Sigmoid colon (tissue), 7 donors: ENCODE data around the gene HDAC7. TPM values are rescaled to one million over a fixed set of nuclear protein-coding genes. Genes with fewer than 3 reads are reported as not detected.

Experiments
- DNase-seq: peaks from one replicate; pipeline ENCODE4 v3.0.0-alpha.2; 2019
- H3K27ac ChIP-seq, 4 donors: fragments of 200-600 bp; sonication (generic); one replicate each; pipeline ENCODE4 v1.5.1; 2016 to 2019; ENCODE audit warnings: mild to moderate bottlenecking in 1 of 4
- H3K27me3 ChIP-seq, 3 donors: fragments of 200-600 bp; sonication (generic); one replicate each; pipeline ENCODE4 v1.5.1; 2019; ENCODE audit warnings: mild to moderate bottlenecking in 1 of 3
- H3K36me3 ChIP-seq, 4 donors: fragments of 200-600 bp; sonication (generic); one replicate each; pipeline ENCODE4 v1.5.1; 2016 to 2019
- H3K4me1 ChIP-seq, 4 donors: fragments of 200-600 bp; sonication (generic); one replicate each; pipeline ENCODE4 v1.5.1; 2017 to 2019
- H3K4me3 ChIP-seq, 4 donors: fragments of 200-600 bp; sonication (generic); one replicate each; pipeline ENCODE4 v1.5.1; 2017 to 2019; ENCODE audit warnings: mild to moderate bottlenecking in 2 of 4, moderate library complexity in 1 of 4
- H3K9me3 ChIP-seq, 4 donors: fragments of 200-600 bp in 3 of 4; sonication (generic) in 3 of 4; one replicate each; pipeline versions ENCODE4 v1.5.1 to v1.6.1; 2013 to 2019
- EP300 ChIP-seq, 4 donors: sonication (generic); formaldehyde crosslinking; IDR thresholded peaks; one replicate each; pipeline ENCODE4 v1.6.1; 2017; ENCODE audit warnings: antibody characterized with exemption in 4 of 4
- POLR2A ChIP-seq, 2 donors: fragments of 450-650 bp; IDR thresholded peaks; one replicate each; pipeline ENCODE4 v1.6.1; 2016; ENCODE audit warnings: antibody characterized with exemption in 2 of 2, mild to moderate bottlenecking in 2 of 2, moderate library complexity in 2 of 2
- POLR2AphosphoS5 ChIP-seq, 4 donors: sonication (generic); formaldehyde crosslinking; IDR thresholded peaks; one replicate each; pipeline ENCODE4 v1.6.1; 2017; ENCODE audit warnings: antibody characterized with exemption in 4 of 4
- WGBS, 2 donors: extraction: QIAGEN DNeasy Blood & Tissue Kit; methylation state at CpG; one replicate each; pipeline ENCODE4 v1.1.7; 2013; 5-methylcytosine and 5-hydroxymethylcytosine counted together
- intact Hi-C: fragments of 100-400 bp; cut with DNase I; formaldehyde crosslinking; loops from one replicate; pipeline ENCODE4 v1.15.1; 2023
- polyA plus RNA-seq, 3 donors: library from polyadenylated mRNA; stranded (reverse); fragments of 200-250 nt; gene quantifications; one replicate each; pipeline ENCODE4 v1.2.3, GENCODE V29; 2013
- total RNA-seq, 4 donors: library from RNA; depleted of rRNA; stranded (reverse); fragments of >200 nt; gene quantifications; one replicate each; pipeline ENCODE4 v1.1.0, GENCODE V29; 2016
- TF ChIP-seq, protein P1 (sequence below), 4 experiments: fragments of 450-650 bp in 3 of 4; fragments of 200-600 bp in 1 of 4; IDR thresholded peaks; one replicate each; pipeline ENCODE4 v1.5.1; 2016 to 2019; ENCODE audit warnings: antibody characterized with exemption in 4 of 4, mild to moderate bottlenecking in 3 of 4, moderate library complexity in 2 of 4
- donor health status: healthy with polysubstance abuse.
- donor health status: Bipolar disorder and iron deficiency.
- donor health status: healthy.

Gene HDAC7
- total and polyA plus RNA-seq, 7 donors, result 6.5 to 79.2 (median 45.3) TPM

DNA sequence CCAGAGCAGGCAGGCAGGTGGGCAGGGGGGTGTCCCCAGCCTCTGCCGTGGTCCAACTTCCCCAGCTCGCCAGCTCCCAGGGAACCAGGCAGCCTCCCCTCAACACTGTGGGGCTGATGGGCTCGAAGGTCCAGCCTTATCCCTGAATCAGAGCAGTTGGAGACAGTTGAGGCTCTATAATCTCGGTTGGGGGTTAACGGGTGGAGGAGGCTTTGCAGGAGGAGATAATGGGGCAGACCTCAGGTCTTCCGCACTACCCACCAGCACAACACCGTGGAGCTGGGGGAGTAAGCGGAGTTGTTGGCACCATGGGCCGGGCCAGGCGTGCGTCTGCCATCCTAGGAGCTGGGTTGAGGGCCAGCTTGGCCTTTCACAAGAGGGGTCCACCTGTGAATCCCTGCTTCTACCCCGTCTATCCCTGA, 13.9 kb upstream of the HDAC7 start:
- no peak for DNase-seq
- TF ChIP-seq POLR2AphosphoS5 (IDR thresholded peaks at IDR 0.05), result no peak
- intact Hi-C loops, result no loop called here
- Histone ChIP-seq H3K27me3 (no peaks in the 10 kb centered on the region), H3K27ac (no peak overlapping the region), H3K4me3 (no peak overlapping the region), H3K9me3 (no peaks in the 10 kb centered on the region), H3K4me1 (peaks cover 0 to 26% (median 20%) of the 10 kb centered on the region in 4 donors), H3K36me3 (no peaks in the 10 kb centered on the region)
- WGBS, 2 donors, result 92 to 93% methylated on average over 12 of the region's 12 CpGs

DNA sequence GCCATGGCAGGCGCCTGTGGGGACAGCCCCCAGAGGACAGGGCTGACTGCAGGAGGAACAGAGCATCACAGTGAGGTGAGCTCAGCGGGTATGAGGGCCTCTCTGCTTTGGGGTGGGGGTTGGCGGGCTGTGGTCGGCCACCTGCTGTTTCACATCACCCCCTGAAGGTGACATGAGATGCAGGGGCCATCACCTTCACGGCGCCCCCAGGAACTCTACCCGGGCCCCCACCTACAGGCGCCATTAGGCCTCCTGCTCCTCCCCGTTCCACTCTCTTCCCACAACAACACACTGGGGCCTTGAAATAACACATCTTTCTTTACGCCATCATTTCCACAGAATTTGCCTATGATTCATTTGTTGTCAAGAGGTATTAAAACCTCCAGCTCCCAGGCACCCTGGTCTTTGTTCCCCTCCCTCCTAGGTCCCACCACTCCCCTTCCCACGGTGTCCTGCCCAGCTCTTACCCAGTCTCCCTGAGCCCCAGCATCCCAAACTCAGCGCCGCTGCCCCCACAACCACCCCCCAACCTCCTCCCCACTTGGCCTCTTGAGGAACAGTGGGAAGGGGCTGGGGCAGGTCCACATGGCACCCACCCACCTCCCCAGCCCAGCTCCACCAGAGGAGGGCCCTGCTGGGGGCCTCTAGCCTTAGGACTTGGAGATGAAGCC, 12.7 kb upstream of the HDAC7 start:
- WGBS, 2 donors, result 68 to 88% methylated on average over 13 of the region's 13 CpGs
- Histone ChIP-seq H3K27me3 (no peaks in the 10 kb centered on the region), H3K4me3 (no peak overlapping the region), H3K9me3 (no peaks in the 10 kb centered on the region), H3K36me3 (no peaks in the 10 kb centered on the region), H3K4me1 (peaks cover 0 to 29% (median 25%) of the 10 kb centered on the region in 4 donors), H3K27ac (no peak overlapping the region)
- intact Hi-C loops, result no loop called here
- TF ChIP-seq POLR2AphosphoS5 (IDR thresholded peaks at IDR 0.05) (no peak), POLR2A (IDR thresholded peaks at IDR 0.05) (no peak), EP300 (IDR thresholded peaks at IDR 0.05) (no peak)
- TF ChIP-seq, protein P1, sequence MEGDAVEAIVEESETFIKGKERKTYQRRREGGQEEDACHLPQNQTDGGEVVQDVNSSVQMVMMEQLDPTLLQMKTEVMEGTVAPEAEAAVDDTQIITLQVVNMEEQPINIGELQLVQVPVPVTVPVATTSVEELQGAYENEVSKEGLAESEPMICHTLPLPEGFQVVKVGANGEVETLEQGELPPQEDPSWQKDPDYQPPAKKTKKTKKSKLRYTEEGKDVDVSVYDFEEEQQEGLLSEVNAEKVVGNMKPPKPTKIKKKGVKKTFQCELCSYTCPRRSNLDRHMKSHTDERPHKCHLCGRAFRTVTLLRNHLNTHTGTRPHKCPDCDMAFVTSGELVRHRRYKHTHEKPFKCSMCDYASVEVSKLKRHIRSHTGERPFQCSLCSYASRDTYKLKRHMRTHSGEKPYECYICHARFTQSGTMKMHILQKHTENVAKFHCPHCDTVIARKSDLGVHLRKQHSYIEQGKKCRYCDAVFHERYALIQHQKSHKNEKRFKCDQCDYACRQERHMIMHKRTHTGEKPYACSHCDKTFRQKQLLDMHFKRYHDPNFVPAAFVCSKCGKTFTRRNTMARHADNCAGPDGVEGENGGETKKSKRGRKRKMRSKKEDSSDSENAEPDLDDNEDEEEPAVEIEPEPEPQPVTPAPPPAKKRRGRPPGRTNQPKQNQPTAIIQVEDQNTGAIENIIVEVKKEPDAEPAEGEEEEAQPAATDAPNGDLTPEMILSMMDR (IDR thresholded peaks at IDR 0.05), result no peak
- no peak for DNase-seq

DNA sequence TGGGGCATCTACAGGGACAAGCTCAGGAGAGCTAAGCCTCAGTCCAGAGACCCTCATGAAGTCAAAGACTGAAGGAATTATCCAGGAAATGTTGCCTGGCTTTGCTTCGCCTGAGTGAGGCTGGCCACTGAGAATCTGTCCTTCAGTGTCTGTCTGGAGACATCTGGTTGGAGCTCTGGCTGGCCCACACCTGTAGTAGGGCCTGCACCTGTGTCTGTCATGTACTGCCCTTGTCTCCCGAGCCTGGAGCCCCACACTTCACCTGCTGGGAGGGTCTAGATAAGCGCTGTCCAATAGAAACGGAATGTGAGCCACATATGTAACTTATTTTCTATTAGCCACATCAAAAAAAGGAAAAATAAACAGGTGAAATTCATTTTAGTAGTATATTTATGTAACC, 9.9 kb upstream of the HDAC7 start:
- TF ChIP-seq POLR2A (IDR thresholded peaks at IDR 0.05) (no peak), POLR2AphosphoS5 (IDR thresholded peaks at IDR 0.05) (no peak), EP300 (IDR thresholded peaks at IDR 0.05) (no peak)
- TF ChIP-seq, protein P1 (IDR thresholded peaks at IDR 0.05), result no peak
- no peak for DNase-seq
- WGBS, 2 donors, result 60 to 92% methylated on average over 4 of the region's 4 CpGs
- Histone ChIP-seq H3K27ac (peak overlapping the region; percentile 83 to 99 (median 98)), H3K4me1 (peaks cover 0 to 52% (median 49%) of the 10 kb centered on the region in 4 donors), H3K36me3 (no peaks in the 10 kb centered on the region), H3K4me3 (no peak overlapping the region), H3K9me3 (no peaks in the 10 kb centered on the region), H3K27me3 (no peaks in the 10 kb centered on the region)
- intact Hi-C loops, result loop anchor here (10.0 kb wide), 1 partner anchor 745 kb away; no protein-coding TSS in a partner anchor

DNA sequence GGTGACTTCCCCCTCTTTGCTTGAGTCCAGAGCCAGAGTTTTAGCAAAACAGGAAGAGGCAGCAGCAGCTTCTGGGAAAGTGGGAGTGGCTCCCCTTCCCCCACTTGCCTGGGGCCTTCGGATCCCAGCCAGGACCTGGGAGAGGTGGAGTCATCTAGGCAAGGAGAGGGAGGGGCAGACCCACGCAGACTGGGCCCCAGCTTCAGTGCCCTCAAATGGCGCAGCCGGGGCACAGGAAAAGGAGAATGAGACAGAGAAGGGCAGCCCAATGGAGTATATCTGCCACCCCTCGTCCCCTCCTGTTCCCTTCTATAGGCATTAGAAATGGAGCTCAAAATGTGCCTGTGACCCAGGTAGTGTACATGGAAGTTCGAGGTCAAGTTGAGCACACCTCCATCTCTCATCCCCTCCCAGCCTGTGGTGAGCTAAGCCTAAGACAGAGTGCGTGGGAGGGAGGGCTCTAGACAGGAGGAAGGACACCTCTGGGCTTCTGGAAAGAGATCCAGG, 9.3 kb upstream of the HDAC7 start:
- intact Hi-C loops, result loop anchor here (10.0 kb wide), 1 partner anchor 744 kb away; no protein-coding TSS in a partner anchor
- Histone ChIP-seq H3K4me1 (peaks cover 0 to 57% (median 54%) of the 10 kb centered on the region in 4 donors), H3K4me3 (peak overlapping the region in 1 of 4 donors; percentile 8), H3K9me3 (no peaks in the 10 kb centered on the region), H3K27ac (peak overlapping the region; percentile 83 to 99 (median 98)), H3K27me3 (no peaks in the 10 kb centered on the region), H3K36me3 (no peaks in the 10 kb centered on the region)
- 21 to 30% methylated on average over 7 of the region's 7 CpGs for WGBS, 2 donors
- peak; percentile 96 for DNase-seq
- TF ChIP-seq, protein P1 (IDR thresholded peaks at IDR 0.05), result no peak
- TF ChIP-seq POLR2A (IDR thresholded peaks at IDR 0.05) (no peak), POLR2AphosphoS5 (IDR thresholded peaks at IDR 0.05) (peak; percentile 36 to 72 (median 58)), EP300 (IDR thresholded peaks at IDR 0.05) (peak in 1 of 4 donors; percentile 43)
